HEK293 (cell line): Measurements from ENCODE around the gene TCEAL8.

Source experiments
- RBAK ChIP-seq: fragments of 450-650 bp; formaldehyde crosslinking; IDR thresholded peaks from 2 replicates; pipeline ENCODE4 v1.5.1; 2016; ENCODE audit warnings: missing biosample characterization, missing genetic modification characterization
- TCF7L2 ChIP-seq: IDR thresholded peaks from 2 replicates; pipeline ENCODE4 v1.6.1; 2011; ENCODE audit warnings: low read depth, mild to moderate bottlenecking, inconsistent platforms, low read length, moderate library complexity, borderline replicate concordance
- ZNF146 ChIP-seq: fragments of 450-650 bp; formaldehyde crosslinking; IDR thresholded peaks from 2 replicates; pipeline ENCODE4 v1.5.1; 2016; ENCODE audit warnings: missing biosample characterization, missing genetic modification characterization
- ZNF155 ChIP-seq: fragments of 450-650 bp; formaldehyde crosslinking; IDR thresholded peaks from 2 replicates; pipeline ENCODE4 v1.5.1; 2016; ENCODE audit warnings: missing biosample characterization, missing genetic modification characterization
- ZNF623 ChIP-seq: fragments of 450-650 bp; formaldehyde crosslinking; IDR thresholded peaks from 2 replicates; pipeline ENCODE4 v1.5.1; 2016; ENCODE audit warnings: missing biosample characterization, missing genetic modification characterization
- ZNF830 ChIP-seq: fragments of 450-650 bp; IDR thresholded peaks from 2 replicates; pipeline ENCODE4 v1.5.0; 2018; ENCODE audit warnings: missing biosample characterization, missing genetic modification characterization, low read depth, mild to moderate bottlenecking, moderate library complexity
- TF ChIP-seq, protein P1 (sequence below): fragments of 450-650 bp; formaldehyde crosslinking; IDR thresholded peaks from 2 replicates; pipeline ENCODE4 v1.5.1; 2016; ENCODE audit warnings: missing biosample characterization, missing genetic modification characterization

DNA sequence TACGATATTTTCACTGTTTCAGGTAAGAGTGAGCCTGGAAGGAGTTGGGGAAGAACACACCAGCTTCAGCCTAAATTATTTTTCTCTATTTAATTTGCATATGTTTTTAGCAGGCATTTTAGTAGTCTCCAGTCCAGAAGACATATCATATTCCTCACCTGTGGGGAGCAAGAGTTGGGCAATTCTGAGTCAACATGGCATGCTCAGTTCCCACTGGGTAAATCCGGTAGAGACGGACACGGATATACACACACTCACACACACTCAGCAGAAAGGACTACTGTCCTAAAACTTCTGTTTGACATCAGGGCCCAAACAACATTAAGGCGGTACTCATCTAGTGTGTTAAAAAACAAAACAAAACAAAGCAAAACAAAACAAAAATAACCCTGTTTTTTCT is 44.9 kb downstream of the TCEAL8 start:
- TF ChIP-seq ZNF155 (tag by site-specific recombination): no peak
- TF ChIP-seq, protein P1, sequence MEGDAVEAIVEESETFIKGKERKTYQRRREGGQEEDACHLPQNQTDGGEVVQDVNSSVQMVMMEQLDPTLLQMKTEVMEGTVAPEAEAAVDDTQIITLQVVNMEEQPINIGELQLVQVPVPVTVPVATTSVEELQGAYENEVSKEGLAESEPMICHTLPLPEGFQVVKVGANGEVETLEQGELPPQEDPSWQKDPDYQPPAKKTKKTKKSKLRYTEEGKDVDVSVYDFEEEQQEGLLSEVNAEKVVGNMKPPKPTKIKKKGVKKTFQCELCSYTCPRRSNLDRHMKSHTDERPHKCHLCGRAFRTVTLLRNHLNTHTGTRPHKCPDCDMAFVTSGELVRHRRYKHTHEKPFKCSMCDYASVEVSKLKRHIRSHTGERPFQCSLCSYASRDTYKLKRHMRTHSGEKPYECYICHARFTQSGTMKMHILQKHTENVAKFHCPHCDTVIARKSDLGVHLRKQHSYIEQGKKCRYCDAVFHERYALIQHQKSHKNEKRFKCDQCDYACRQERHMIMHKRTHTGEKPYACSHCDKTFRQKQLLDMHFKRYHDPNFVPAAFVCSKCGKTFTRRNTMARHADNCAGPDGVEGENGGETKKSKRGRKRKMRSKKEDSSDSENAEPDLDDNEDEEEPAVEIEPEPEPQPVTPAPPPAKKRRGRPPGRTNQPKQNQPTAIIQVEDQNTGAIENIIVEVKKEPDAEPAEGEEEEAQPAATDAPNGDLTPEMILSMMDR (tag by site-specific recombination): no peak
- TF ChIP-seq ZNF623 (tag by site-specific recombination): no peak
- TF ChIP-seq RBAK (tag by site-specific recombination): no peak
- TF ChIP-seq TCF7L2: no peak
- no peak for TF ChIP-seq ZNF146 (tag by site-specific recombination)
- no peak for TF ChIP-seq ZNF830 (tag by site-specific recombination)
